H1 (cell line): Measurements from ENCODE around the gene ARSB. TPM values are rescaled to one million over a fixed set of nuclear protein-coding genes. Genes with fewer than 3 reads are reported as not detected.
A peak's percentile ranks its signal among the peaks of the same experiment; 100 is the strongest.

Experiments
- CTCF ChIA-PET: fragments of 300-600 bp; sonication (Branson Sonifier 250); formaldehyde crosslinking; loops from one replicate; lab custom pipeline; 2021; ENCODE audit not compliant: partially characterized antibody; lab: Charles Lee
- POLR2A ChIA-PET: fragments of 300-600 bp; sonication (Branson Sonifier 250); formaldehyde crosslinking; loops from one replicate; lab custom pipeline; 2021; ENCODE audit warnings: inconsistent platforms; ENCODE audit not compliant: partially characterized antibody; lab: Charles Lee
- DNase-seq, 2 experiments: peaks; one replicate each; pipeline versions ENCODE4 v3.0.0 to v3.0.0-alpha.2; 2010 to 2022; ENCODE audit warnings: low spot score in 2 of 2, low read depth in 1 of 2, mixed read lengths in 1 of 2
- FAIRE-seq: peaks from 2 replicates; lab custom pipeline; 2011; peaks lifted over from hg19 to GRCh38; lab: Jason Lieb, UNC
- H2AFZ ChIP-seq: 2 replicates; pipeline ENCODE4 v1.8.1; 2012; ENCODE audit warnings: low read length, inconsistent platforms
- H2AK5ac ChIP-seq: 2 replicates; pipeline ENCODE4 v1.6.1; 2013; ENCODE audit warnings: low read depth, low read length
- H2BK120ac ChIP-seq: replicated peaks from 2 replicates; pipeline ENCODE3; 2013; ENCODE audit warnings: low read depth, low read length, inconsistent platforms
- H2BK12ac ChIP-seq: 2 replicates; pipeline ENCODE4 v1.6.1; 2013; ENCODE audit warnings: low read depth, low read length
- H2BK15ac ChIP-seq: 2 replicates; pipeline ENCODE4 v1.6.1; 2013; ENCODE audit warnings: low read length
- H2BK20ac ChIP-seq: 2 replicates; pipeline ENCODE4 v1.6.1; 2013; ENCODE audit warnings: low read length
- H2BK5ac ChIP-seq: 2 replicates; pipeline ENCODE4 v1.6.1; 2013; ENCODE audit warnings: low read depth, low read length
- H3K14ac ChIP-seq: 2 replicates; pipeline ENCODE4 v1.6.1; 2013; ENCODE audit warnings: inconsistent platforms; ENCODE audit not compliant: insufficient read length
- H3K18ac ChIP-seq: 2 replicates; pipeline ENCODE4 v1.6.1; 2013; ENCODE audit warnings: low read length; ENCODE audit errors: extremely low read depth
- H3K23ac ChIP-seq: 2 replicates; pipeline ENCODE4 v1.6.1; 2013; ENCODE audit warnings: inconsistent platforms; ENCODE audit not compliant: insufficient read length
- H3K23me2 ChIP-seq: 2 replicates; pipeline ENCODE4 v1.6.1; 2013; ENCODE audit warnings: low read depth, low read length
- H3K27ac ChIP-seq: 2 replicates; pipeline ENCODE4 v1.6.1; 2011; ENCODE audit warnings: low read depth, low read length, inconsistent platforms
- H3K27me3 ChIP-seq, 4 experiments: replicated peaks in 1 of 4; 1 replicate in 1 of 4; 2 replicates in 3 of 4; pipeline versions ENCODE4 v1.6.1 to v1.8.1; 2011 to 2013; ENCODE audit warnings: low read length in 3 of 4, mild to moderate bottlenecking in 3 of 4, inconsistent platforms in 2 of 4, mixed read lengths in 2 of 4, moderate library complexity in 1 of 4; ENCODE audit not compliant: control insufficient read depth in 3 of 4, insufficient read depth in 3 of 4; ENCODE audit errors: extremely low read depth in 1 of 4
- H3K36me3 ChIP-seq, 4 experiments: 2 replicates each; pipeline versions ENCODE4 v1.6.1 to v1.8.1; 2011 to 2013; ENCODE audit warnings: mild to moderate bottlenecking in 4 of 4, low read length in 3 of 4, moderate library complexity in 2 of 4, control low read depth in 1 of 4, inconsistent platforms in 1 of 4; ENCODE audit not compliant: insufficient read depth in 4 of 4, control insufficient read depth in 2 of 4
- H3K4ac ChIP-seq: replicated peaks from 2 replicates; pipeline ENCODE3; 2013; ENCODE audit warnings: low read length, low read depth, mixed read lengths, inconsistent platforms; ENCODE audit not compliant: insufficient read length
- H3K4me1 ChIP-seq, 4 experiments: replicated peaks in 1 of 4; 1 replicate in 1 of 4; 2 replicates in 3 of 4; pipeline versions ENCODE4 v1.6.1 to v1.8.1; 2011 to 2013; ENCODE audit warnings: low read length in 3 of 4, inconsistent platforms in 2 of 4, mixed read lengths in 1 of 4; ENCODE audit not compliant: insufficient read depth in 4 of 4, control insufficient read depth in 3 of 4
- H3K4me2 ChIP-seq, 2 experiments: 2 replicates each; pipeline versions ENCODE4 v1.6.1 to v1.8.1; 2011 to 2013; ENCODE audit warnings: low read depth in 2 of 2, low read length in 2 of 2, control low read depth in 1 of 2, inconsistent platforms in 1 of 2, mild to moderate bottlenecking in 1 of 2; ENCODE audit not compliant: insufficient read depth in 1 of 2
- H3K4me3 ChIP-seq, 4 experiments: fragments of 200-600, 300-600 bp in 1 of 4; sonication (generic), shearing (Covaris generic), sonication (Bioruptor Twin) in 1 of 4; 2 replicates each; pipeline versions ENCODE4 v1.5.1 to v1.8.1; 2011 to 2016; ENCODE audit warnings: low read length in 4 of 4, low read depth in 3 of 4, control low read depth in 2 of 4, inconsistent platforms in 2 of 4, mild to moderate bottlenecking in 2 of 4, mixed read lengths in 1 of 4, moderate library complexity in 1 of 4; ENCODE audit not compliant: insufficient read depth in 2 of 4; ENCODE audit errors: extremely low read depth in 1 of 4
- H3K56ac ChIP-seq: replicated peaks from 2 replicates; pipeline ENCODE3; 2013; ENCODE audit warnings: low read depth, mild to moderate bottlenecking, mixed read lengths, low read length, inconsistent platforms; ENCODE audit not compliant: insufficient read length
- H3K79me1 ChIP-seq: 2 replicates; pipeline ENCODE4 v1.6.1; 2013; ENCODE audit warnings: low read depth, low read length, control low read depth
- H3K79me2 ChIP-seq, 2 experiments: 2 replicates each; pipeline versions ENCODE4 v1.6.1 to v1.8.1; 2012 to 2013; ENCODE audit warnings: low read length in 2 of 2, mild to moderate bottlenecking in 2 of 2, inconsistent platforms in 1 of 2; ENCODE audit not compliant: insufficient read depth in 2 of 2, control insufficient read depth in 1 of 2
- H3K9ac ChIP-seq, 4 experiments: replicated peaks in 1 of 4; 1 replicate in 1 of 4; 2 replicates in 3 of 4; pipeline versions ENCODE4 v1.6.1 to v1.8.1; 2011 to 2013; ENCODE audit warnings: low read depth in 3 of 4, low read length in 3 of 4, control low read depth in 2 of 4, mild to moderate bottlenecking in 2 of 4, moderate library complexity in 2 of 4, inconsistent platforms in 1 of 4; ENCODE audit errors: extremely low read depth in 1 of 4
- H3K9me3 ChIP-seq, 2 experiments: 2 replicates each; pipeline versions ENCODE4 v1.6.1 to v1.8.1; 2012 to 2013; ENCODE audit warnings: mild to moderate bottlenecking in 2 of 2, moderate library complexity in 2 of 2, control low read depth in 1 of 2, inconsistent platforms in 1 of 2, low read depth in 1 of 2, low read length in 1 of 2, mixed read lengths in 1 of 2; ENCODE audit not compliant: insufficient read depth in 2 of 2
- H4K20me1 ChIP-seq, 2 experiments: replicated peaks in 1 of 2; 2 replicates each; pipeline versions ENCODE3 to v1.8.1; 2011 to 2013; ENCODE audit warnings: inconsistent platforms in 2 of 2, low read length in 2 of 2, mild to moderate bottlenecking in 1 of 2; ENCODE audit not compliant: insufficient read depth in 2 of 2, control insufficient read depth in 1 of 2
- H4K5ac ChIP-seq: 2 replicates; pipeline ENCODE4 v1.6.1; 2013; ENCODE audit warnings: low read length, low read depth, mixed read lengths, inconsistent platforms; ENCODE audit not compliant: insufficient read length
- H4K8ac ChIP-seq: 2 replicates; pipeline ENCODE4 v1.8.0; 2013; ENCODE audit warnings: mild to moderate bottlenecking, moderate library complexity, low read length, inconsistent platforms; ENCODE audit not compliant: insufficient read depth; ENCODE audit errors: extremely low read depth
- H4K91ac ChIP-seq: replicated peaks from 2 replicates; pipeline ENCODE3; 2013; ENCODE audit warnings: low read length, mixed read lengths, inconsistent platforms; ENCODE audit not compliant: insufficient read length
- CTCF ChIP-seq, 3 experiments: IDR thresholded peaks; 1 replicate in 2 of 3; 2 replicates in 1 of 3; pipeline versions ENCODE4 v1.5.1 to v1.6.1; 2011; ENCODE audit warnings: low read length in 3 of 3, mild to moderate bottlenecking in 3 of 3, inconsistent platforms in 2 of 3, low read depth in 1 of 3, moderate library complexity in 1 of 3; ENCODE audit not compliant: insufficient read depth in 1 of 3; ENCODE audit errors: control extremely low read depth in 1 of 3
- FOSL1 ChIP-seq: IDR thresholded peaks from 2 replicates; pipeline ENCODE4 v1.6.1; 2011; ENCODE audit warnings: mild to moderate bottlenecking, low read depth, low read length, moderate library complexity; ENCODE audit not compliant: insufficient read depth
- RAD21 ChIP-seq, 2 experiments: IDR thresholded peaks in 1 of 2; conservative IDR thresholded peaks in 1 of 2; 2 replicates each; pipeline ENCODE4 v1.6.1; 2011; ENCODE audit warnings: low read depth in 2 of 2, low read length in 2 of 2, improper control_type of control experiment in 1 of 2, inconsistent platforms in 1 of 2, mild to moderate bottlenecking in 1 of 2, moderate library complexity in 1 of 2
- RXRA ChIP-seq: IDR thresholded peaks from 2 replicates; pipeline ENCODE4 v1.6.1; 2011; ENCODE audit warnings: low read depth, mild to moderate bottlenecking, low read length, moderate library complexity; ENCODE audit not compliant: insufficient read depth
- WGBS, 2 experiments: shearing (Covaris generic) in 1 of 2; methylation state at CpG; one replicate each; pipeline versions ENCODE4 v1.1.6 to v1.1.7; 2013 to 2015; ENCODE audit warnings: low lambda C conversion rate in 2 of 2, mixed read lengths in 2 of 2, inconsistent platforms in 1 of 2, low coverage in 1 of 2, missing lambda C conversion rate in 1 of 2; ENCODE audit not compliant: insufficient replicate concordance in 2 of 2, insufficient coverage in 1 of 2, insufficient read length in 1 of 2; ENCODE audit errors: extremely low coverage in 1 of 2, missing lambda C conversion rate in 1 of 2; 5-methylcytosine and 5-hydroxymethylcytosine counted together
- polyA plus RNA-seq, 7 experiments: library from polyadenylated mRNA; depleted of rRNA in 3 of 7; stranded (reverse) in 5 of 7; unstranded in 2 of 7; fragments of >200 nt in 5 of 7; fragments of 200-250 nt in 2 of 7; gene quantifications; 1 replicate in 5 of 7; 2 replicates in 1 of 7; 4 replicates in 1 of 7; pipeline versions ENCODE4 v1.2.1 to v1.2.3, GENCODE V29; 2011 to 2013; ENCODE audit warnings: missing spikeins in 2 of 7, mixed read lengths in 2 of 7
- total RNA-seq: library from RNA; stranded (reverse); fragmentation: NEBNext Ultra II Directional; extraction: Animal tissue kit (Norgen Biotek cat#: 25700); gene quantifications from 2 replicates; pipeline ENCODE4 v1.2.1, GENCODE V29; 2021

The ARSB gene
- total and polyA plus RNA-seq, 2 of the 8 experiments (the other 6 are each of a cell fraction or from before 2014, with no cell fraction given) = 6.4 to 13.9 TPM

- ChIA-PET POLR2A (no interaction called here), CTCF (interaction anchor here (0.5 to 1.2 kb wide), 10 partner anchors 12 to 836 kb away, joined by 3 to 6 read pairs (median 3); partner anchors contain the start of gene ARSB)
- no peak overlapping the region for H3K27ac ChIP-seq
- no peak overlapping the region for H2BK20ac ChIP-seq
- H3K23ac ChIP-seq = no peak overlapping the region
- no peak overlapping the region for H2BK5ac ChIP-seq
- no peaks in the 10 kb centered on the region for H3K79me1 ChIP-seq
- H3K56ac ChIP-seq = no peak overlapping the region
- H3K4me2 ChIP-seq = no peak overlapping the region
- H2BK120ac ChIP-seq = no peak overlapping the region
- 72% methylated on average over 3 of the region's 3 CpGs; no CpG with 5 or more reads in 1 of the 2 experiments for WGBS, 2 experiments
- H2AFZ ChIP-seq = 0 out of 2 replicates have a peak overlapping the region, but pooled peaks have one; percentile 49
- H2BK15ac ChIP-seq = no peak overlapping the region
- H3K23me2 ChIP-seq = no peaks in the 10 kb centered on the region
- H4K20me1 ChIP-seq = no peaks in the 10 kb centered on the region
- H3K36me3 ChIP-seq = no peaks in the 10 kb centered on the region
- no peak overlapping the region for H3K18ac ChIP-seq
- TF ChIP-seq CTCF (IDR thresholded peaks at IDR 0.05; ENCODE audit: control extremely low read depth in 1 of 3, insufficient read depth in 1 of 3, low read depth in 1 of 3, low read length in 3 of 3) (peak; percentile 18 to 24 (median 23); a peak in 2 of 4 replicates), FOSL1 (no peak), RXRA (no peak), RAD21 (IDR thresholded peaks at IDR 0.05 in 1 of 2, conservative IDR thresholded peaks at IDR 0.05 in 1 of 2; ENCODE audit: low read depth in 2 of 2, low read length in 2 of 2) (peak; percentile 41 to 49)
- TF ChIP-seq, all 59 proteins: peak for 2
- H4K5ac ChIP-seq = no peak overlapping the region
- H3K14ac ChIP-seq = no peak overlapping the region
- FAIRE-seq (no peak), DNase-seq (no peak)
- H2BK12ac ChIP-seq = no peak overlapping the region
- no peak overlapping the region for H4K91ac ChIP-seq
- H3K27me3 ChIP-seq = no peaks in the 10 kb centered on the region
- H3K4ac ChIP-seq = no peak overlapping the region
- no peaks in the 10 kb centered on the region for H3K79me2 ChIP-seq
- no peak overlapping the region for H3K9ac ChIP-seq
- no peak overlapping the region for H4K8ac ChIP-seq
- no peaks in the 10 kb centered on the region for H3K4me1 ChIP-seq
- H3K9me3 ChIP-seq = peaks cover 7 to 8% of the 10 kb centered on the region in 2 experiments; a peak in 2 of 4 replicates
- H3K4me3 ChIP-seq = no peak overlapping the region
- H2AK5ac ChIP-seq = no peak overlapping the region
Observed at GRCh38 chr5:79008362-79008761, 23.3 kb upstream of the ARSB start.
